GM18951 (cell line): ENCODE results near the gene TMEM82.
"Not testable (repeated sequence)": the region's sequence is repeated elsewhere in the genome, so short reads cannot be mapped to it uniquely, and the experiment has no call there.

Experiments used
- POLR2A ChIP-seq: IDR thresholded peaks from 4 replicates; pipeline ENCODE4 v1.6.1; 2011; ENCODE audit warnings: mild to moderate bottlenecking; ENCODE audit not compliant: insufficient read length, insufficient read depth; ENCODE audit errors: extremely low read depth
- in situ Hi-C: fragments of 300-500 bp; cut with MboI; formaldehyde crosslinking; loops from one replicate; pipeline ENCODE4 v1.12.0; 2022; ENCODE audit warnings: low sequenced_read_pairs, mixed read lengths, inconsistent platforms; ENCODE audit not compliant: unreplicated experiment

TMEM82 gene

GRCh38 chr1:15742339-15742801, at the start of gene TMEM82:
Gene TMEM82 (plus strand): TSS chr1:15742499. CDS start chr1:15742560, 61 bp downstream.
- TF ChIP-seq POLR2A, result no peak
- in situ Hi-C loops, result loop anchor here (25.0 kb wide), 1 partner anchor 405 kb away; no protein-coding TSS in a partner anchor

DNA sequence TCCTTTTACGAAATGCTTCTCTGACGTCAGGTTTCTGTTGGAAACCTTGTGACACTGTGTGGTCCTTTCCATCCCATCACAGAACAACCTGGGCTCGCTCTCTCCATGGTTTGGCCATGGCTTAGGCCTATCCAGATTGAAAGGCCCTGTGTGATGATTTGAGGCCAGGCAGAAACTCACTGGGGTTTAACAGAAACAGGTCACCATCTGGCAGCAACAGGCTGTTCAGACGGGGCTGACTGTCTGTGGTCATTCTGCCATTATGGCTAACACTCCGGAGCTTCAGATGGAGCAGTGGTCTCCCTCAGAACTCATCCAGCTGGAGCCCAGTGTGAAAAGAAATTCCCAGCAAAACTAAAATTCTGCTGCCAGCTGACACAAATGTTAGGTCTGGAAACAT, 48.9 kb upstream of the TMEM82 start:
- no peak for TF ChIP-seq POLR2A
- in situ Hi-C loops, result no loop called here

GRCh38 chr1:15696956-15697521, 45.3 kb upstream of the TMEM82 start:
- peak; percentile 59 for TF ChIP-seq POLR2A
- in situ Hi-C loops, result no loop called here

GRCh38 chr1:15698201-15698600, 44.1 kb upstream of the TMEM82 start:
- no peak for TF ChIP-seq POLR2A
- in situ Hi-C loops, result no loop called here

DNA sequence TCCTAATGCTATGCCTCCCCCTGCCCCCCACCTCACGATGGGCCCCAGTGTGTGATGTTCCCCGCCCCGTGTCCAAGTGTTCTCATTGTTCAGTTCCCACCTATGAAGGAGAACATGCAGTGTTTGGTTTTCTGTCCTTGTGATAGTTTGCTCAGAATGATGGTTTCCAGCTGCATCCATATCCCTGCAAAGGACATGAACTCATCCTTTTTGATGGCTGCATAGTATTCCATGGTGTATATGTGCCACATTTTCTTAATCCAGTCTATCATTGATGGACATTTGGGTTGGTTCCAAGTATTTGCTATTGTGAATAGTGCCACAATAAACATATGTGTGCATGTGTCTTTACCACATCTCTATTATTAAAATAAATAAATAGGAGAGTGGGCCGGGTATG, 43.0 kb upstream of the TMEM82 start:
- in situ Hi-C loops, result not testable (repeated sequence)

DNA sequence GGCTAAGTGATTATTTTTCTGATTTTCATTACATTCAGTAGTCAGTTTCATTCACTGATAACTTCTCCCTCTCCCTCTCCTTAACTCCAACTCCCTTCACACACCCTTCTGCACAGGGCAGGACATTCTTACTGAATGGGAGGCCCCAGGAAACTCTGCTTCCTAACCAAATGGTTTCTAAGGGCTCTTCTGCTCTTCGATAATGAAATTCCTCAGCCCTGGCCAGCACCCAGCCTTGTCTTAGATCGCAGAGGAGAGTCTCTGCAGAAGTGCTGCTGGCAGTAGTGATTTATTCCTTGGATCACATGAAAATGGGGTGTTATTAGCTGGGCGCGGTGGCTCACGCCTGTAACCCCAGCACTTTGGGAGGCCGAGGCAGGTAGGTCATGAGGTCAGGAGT, 41.8 kb upstream of the TMEM82 start:
- in situ Hi-C loops, result no loop called here
- TF ChIP-seq POLR2A, result no peak

- TF ChIP-seq POLR2A, result no peak
- in situ Hi-C loops, result no loop called here
Measured at GRCh38 chr1:15701784-15702183, 40.5 kb upstream of the TMEM82 start.

- in situ Hi-C loops, result no loop called here
- TF ChIP-seq POLR2A, result no peak
Measured at GRCh38 chr1:15702722-15703550, 39.4 kb upstream of the TMEM82 start.

DNA sequence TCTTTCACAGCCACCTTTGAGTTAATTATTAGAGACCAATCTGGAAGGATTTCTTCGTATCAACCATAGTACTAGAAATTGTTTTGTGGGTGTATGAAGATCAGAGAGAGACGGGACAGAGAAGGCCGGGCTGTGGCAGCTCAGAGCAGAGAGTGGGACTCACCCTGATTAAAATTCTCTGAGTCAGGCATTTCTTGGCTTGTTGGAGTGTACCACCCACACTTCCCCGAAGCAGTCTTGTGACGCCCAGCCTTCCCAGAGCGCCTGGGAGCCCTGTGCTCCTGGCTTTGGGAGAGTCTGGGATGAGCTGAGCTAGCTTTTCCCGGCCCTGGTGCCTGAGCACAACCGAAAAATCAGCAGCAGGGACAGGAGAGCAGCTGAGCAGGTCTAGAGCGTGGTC, 38.7 kb upstream of the TMEM82 start:
- no peak for TF ChIP-seq POLR2A
- in situ Hi-C loops, result no loop called here

DNA sequence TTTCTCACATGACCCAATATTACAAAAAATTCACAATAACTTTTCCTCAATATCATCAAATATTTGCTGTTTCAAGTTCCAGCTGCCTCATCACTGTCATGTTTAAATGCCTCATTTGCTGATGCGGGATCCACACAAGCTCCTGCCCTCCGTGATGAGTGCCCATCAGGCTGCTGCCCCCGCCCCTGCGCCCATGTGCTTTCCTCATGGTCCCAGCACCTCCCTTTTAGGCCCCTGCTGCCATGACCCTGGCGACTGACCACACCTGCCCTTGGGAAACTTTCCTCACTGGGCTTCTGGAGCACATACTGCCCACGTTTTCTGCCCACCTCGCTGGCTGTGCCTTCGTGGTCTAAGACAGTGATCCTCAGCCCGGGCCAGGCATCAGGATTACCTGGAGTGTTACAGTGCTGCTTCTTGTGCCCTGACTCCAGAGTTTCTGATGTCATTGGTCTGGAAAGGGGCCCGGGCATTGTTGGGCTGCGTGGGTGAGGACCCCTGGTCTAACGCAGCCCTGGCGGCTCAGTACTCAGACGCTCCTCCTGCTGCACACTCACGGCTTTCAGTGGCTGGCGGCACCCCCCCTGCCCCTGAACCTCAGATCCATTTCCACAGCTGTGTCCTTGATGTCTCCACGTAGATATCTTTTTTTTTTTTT, 37.6 kb upstream of the TMEM82 start:
- in situ Hi-C loops, result no loop called here
- TF ChIP-seq POLR2A, result no peak

GRCh38 chr1:15705184-15705566, 37.1 kb upstream of the TMEM82 start:
- in situ Hi-C loops, result no loop called here
- TF ChIP-seq POLR2A, result no peak

- in situ Hi-C loops, result no loop called here
- TF ChIP-seq POLR2A, result no peak
Measured at GRCh38 chr1:15706751-15707150, 35.5 kb upstream of the TMEM82 start.

- in situ Hi-C loops, result no loop called here
- no peak for TF ChIP-seq POLR2A
Measured at GRCh38 chr1:15707239-15707925, 34.9 kb upstream of the TMEM82 start.

- TF ChIP-seq POLR2A, result no peak
- in situ Hi-C loops, result no loop called here
Measured at GRCh38 chr1:15708486-15709137, 33.7 kb upstream of the TMEM82 start.
